ENCODE results near the gene PADI4. TPM values are rescaled to one million over a fixed set of nuclear protein-coding genes. Genes with fewer than 3 reads are reported as not detected.

Gene PADI4
- total and polyA plus RNA-seq, 2 experiments from 2014 or later: 0.45 to 0.52 TPM

GRCh38 chr1:17381161-17381560 lies 73.2 kb downstream of the PADI4 start:
- H3K27ac Mint-ChIP-seq: no peak overlapping the region
- Histone ChIP-seq H3K4me2 (no peak overlapping the region), H3K27ac (ENCODE audit: low read depth) (no peak overlapping the region), H4K20me1 (replicated peaks; ENCODE audit: insufficient read depth) (no peaks in the 10 kb centered on the region), H2AFZ (no peak overlapping the region), H3K4me1 (ENCODE audit: insufficient read depth) (peaks cover 13% of the 10 kb centered on the region), H3K4me3 (no peak overlapping the region), H3K27me3 (ENCODE audit: insufficient read depth) (no peaks in the 10 kb centered on the region), H3K9me2 (ENCODE audit: insufficient read depth) (no peaks in the 10 kb centered on the region), H3K36me3 (ENCODE audit: insufficient read depth) (no peaks in the 10 kb centered on the region), H3K79me2 (replicated peaks; ENCODE audit: insufficient read depth) (no peaks in the 10 kb centered on the region), H3F3A (replicated peaks; ENCODE audit: low read depth) (no peaks in the 10 kb centered on the region)
- no peaks in the 10 kb centered on the region for H3K36me3 Mint-ChIP-seq (ENCODE audit: low read depth)
- ATAC-seq (no peak), DNase-seq (ENCODE audit: low spot score) (no peak)
- TF ChIP-seq EZH2 (IDR thresholded peaks at IDR 0.05; ENCODE audit: low read depth, unreplicated experiment) (no peak), CREB1 (CRISPR knock-in tag; IDR thresholded peaks at IDR 0.05; ENCODE audit: low read depth) (no peak), REST (IDR thresholded peaks at IDR 0.05; ENCODE audit: unreplicated experiment) (no peak), ZNF114 (CRISPR knock-in tag; IDR thresholded peaks at IDR 0.05) (no peak), JUNB (IDR thresholded peaks at IDR 0.05; ENCODE audit: unreplicated experiment) (no peak), ZNF462 (CRISPR knock-in tag; IDR thresholded peaks at IDR 0.05) (no peak), ZNF331 (CRISPR knock-in tag; IDR thresholded peaks at IDR 0.05; ENCODE audit: low read depth) (no peak), POLR2AphosphoS5 (IDR thresholded peaks at IDR 0.05; ENCODE audit: low read depth) (no peak), EZH2phosphoT487 (IDR thresholded peaks at IDR 0.05; ENCODE audit: unreplicated experiment) (no peak), NANOG (IDR thresholded peaks at IDR 0.05; ENCODE audit: borderline replicate concordance) (no peak), STAT1 (IDR thresholded peaks at IDR 0.05; ENCODE audit: unreplicated experiment) (no peak), ETS1 (IDR thresholded peaks at IDR 0.05) (no peak), CTCF (conservative IDR thresholded peaks at IDR 0.05; ENCODE audit: low read depth in 2 of 2) (no peak)
- peaks cover 14% of the 10 kb centered on the region for H3K27me3 Mint-ChIP-seq (ENCODE audit: insufficient read depth, low read depth, poor library complexity)
- no peaks in the 10 kb centered on the region for H3K9me3 Mint-ChIP-seq
- no peak overlapping the region for H3K4me3 Mint-ChIP-seq
- H3K4me1 Mint-ChIP-seq: peaks cover 25% of the 10 kb centered on the region

Measured in GM23338 (cell line).